Measurements from ENCODE around the gene AK9.
"Not testable (repeated sequence)": the region's sequence is repeated elsewhere in the genome, so short reads cannot be mapped to it uniquely, and the experiment has no call there.

AK9 gene

GRCh38 chr6:109612268-109612667 lies 78.7 kb downstream of the AK9 start:
- no peak for DNase-seq

- no peak for DNase-seq
These were observed 79.5 kb downstream of the AK9 start for GRCh38 chr6:109611502-109611901.

- no peak for DNase-seq
These were observed 80.4 kb downstream of the AK9 start for GRCh38 chr6:109610590-109610989.

- no peak for DNase-seq
These were observed 81.3 kb downstream of the AK9 start for GRCh38 chr6:109609737-109610136.

GRCh38 chr6:109606359-109606758 lies 84.6 kb downstream of the AK9 start:
- no peak for DNase-seq

- no peak for DNase-seq
These were observed 95.0 kb downstream of the AK9 start for GRCh38 chr6:109595998-109596397.

GRCh38 chr6:109580519-109580918 lies 110.5 kb downstream of the AK9 start:
- DNase-seq = no peak

- DNase-seq = no peak
These were observed 111.6 kb downstream of the AK9 start for GRCh38 chr6:109579361-109579760.

GRCh38 chr6:109569901-109570300 lies 121.1 kb downstream of the AK9 start:
- DNase-seq = not testable (repeated sequence)

- no peak for DNase-seq
These were observed 129.2 kb downstream of the AK9 start for GRCh38 chr6:109561844-109562243.

GRCh38 chr6:109531446-109531845 lies 159.6 kb downstream of the AK9 start:
- no peak for DNase-seq

GRCh38 chr6:109527989-109528388 lies 163.0 kb downstream of the AK9 start:
- no peak for DNase-seq

- DNase-seq = peak; percentile 4
These were observed 163.9 kb downstream of the AK9 start for GRCh38 chr6:109526905-109527628.

GRCh38 chr6:109524129-109524528 lies 166.9 kb downstream of the AK9 start:
- no peak for DNase-seq

GRCh38 chr6:109523478-109523877 lies 167.5 kb downstream of the AK9 start:
- DNase-seq = no peak

- no peak for DNase-seq
These were observed 169.9 kb downstream of the AK9 start for GRCh38 chr6:109521080-109521479.

- not testable (repeated sequence) for DNase-seq
These were observed 171.4 kb downstream of the AK9 start for GRCh38 chr6:109519647-109520046.

GRCh38 chr6:109516929-109517328 lies 174.1 kb downstream of the AK9 start:
- no peak for DNase-seq

GRCh38 chr6:109515781-109516409 lies 175.1 kb downstream of the AK9 start:
- DNase-seq = no peak

GRCh38 chr6:109514946-109515345 lies 176.1 kb downstream of the AK9 start:
- no peak for DNase-seq

GRCh38 chr6:109513571-109514071 lies 177.4 kb downstream of the AK9 start:
- DNase-seq = no peak

GRCh38 chr6:109512271-109512817 lies 178.7 kb downstream of the AK9 start:
- DNase-seq = no peak

- no peak for DNase-seq
These were observed 179.2 kb downstream of the AK9 start for GRCh38 chr6:109511832-109512231.

- DNase-seq = no peak
These were observed 180.6 kb downstream of the AK9 start for GRCh38 chr6:109510358-109510757.
